ENCODE results near the gene UBE3A.

DNA sequence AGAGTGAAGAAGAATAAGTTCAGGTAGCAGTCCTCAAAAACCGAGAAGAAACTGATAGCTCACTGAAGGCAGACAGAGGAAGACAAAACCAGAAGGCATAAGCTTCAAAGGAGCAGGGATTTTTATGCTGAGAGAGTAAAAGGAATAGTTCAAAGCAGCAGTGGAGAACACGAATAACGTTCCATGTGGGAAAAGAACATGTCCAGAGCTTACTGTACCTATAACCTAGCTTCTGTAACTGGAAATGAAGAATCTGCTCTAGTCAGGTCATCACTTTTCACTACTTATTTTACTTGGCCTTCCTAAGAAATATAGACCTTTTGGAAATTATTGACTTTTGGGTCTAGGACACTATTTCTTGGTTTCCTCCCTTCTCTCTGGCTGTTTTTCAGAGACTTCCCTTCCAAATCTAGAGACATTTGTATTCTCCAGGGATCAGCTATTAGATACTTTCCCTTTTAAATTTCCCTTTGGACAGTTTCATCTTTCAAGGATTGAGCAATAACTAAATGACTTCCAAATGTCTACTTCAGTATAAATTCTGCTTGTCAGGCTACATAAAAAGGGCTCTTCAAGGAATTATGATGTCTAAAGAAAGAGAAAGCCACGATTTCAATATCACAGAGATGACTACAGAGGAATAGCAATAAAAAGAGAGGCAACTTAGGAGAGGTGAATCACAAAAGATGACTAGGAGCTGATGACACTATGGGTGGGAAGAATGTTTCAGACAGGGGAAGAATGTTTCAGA is 46.7 kb downstream of the UBE3A start:
- TF ChIP-seq, protein P1, sequence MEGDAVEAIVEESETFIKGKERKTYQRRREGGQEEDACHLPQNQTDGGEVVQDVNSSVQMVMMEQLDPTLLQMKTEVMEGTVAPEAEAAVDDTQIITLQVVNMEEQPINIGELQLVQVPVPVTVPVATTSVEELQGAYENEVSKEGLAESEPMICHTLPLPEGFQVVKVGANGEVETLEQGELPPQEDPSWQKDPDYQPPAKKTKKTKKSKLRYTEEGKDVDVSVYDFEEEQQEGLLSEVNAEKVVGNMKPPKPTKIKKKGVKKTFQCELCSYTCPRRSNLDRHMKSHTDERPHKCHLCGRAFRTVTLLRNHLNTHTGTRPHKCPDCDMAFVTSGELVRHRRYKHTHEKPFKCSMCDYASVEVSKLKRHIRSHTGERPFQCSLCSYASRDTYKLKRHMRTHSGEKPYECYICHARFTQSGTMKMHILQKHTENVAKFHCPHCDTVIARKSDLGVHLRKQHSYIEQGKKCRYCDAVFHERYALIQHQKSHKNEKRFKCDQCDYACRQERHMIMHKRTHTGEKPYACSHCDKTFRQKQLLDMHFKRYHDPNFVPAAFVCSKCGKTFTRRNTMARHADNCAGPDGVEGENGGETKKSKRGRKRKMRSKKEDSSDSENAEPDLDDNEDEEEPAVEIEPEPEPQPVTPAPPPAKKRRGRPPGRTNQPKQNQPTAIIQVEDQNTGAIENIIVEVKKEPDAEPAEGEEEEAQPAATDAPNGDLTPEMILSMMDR (conservative IDR thresholded peaks at IDR 0.05; ENCODE audit: low read length): no peak
- no peak for TF ChIP-seq EZH2phosphoT487 (IDR thresholded peaks at IDR 0.05; ENCODE audit: borderline replicate concordance)

Data from Loucy (cell line).